Mesenchymal stem cell (in vitro differentiated cells and primary cell): Measurements from ENCODE around the gene PCED1B.

Experiments
- DNase-seq: peaks from one replicate; pipeline ENCODE4 v3.0.0-alpha.2; 2013
- H2AFZ ChIP-seq: one replicate; pipeline ENCODE4 v1.6.1; 2013; ENCODE audit warnings: low read depth, mild to moderate bottlenecking, control low read depth, inconsistent platforms, low read length, moderate library complexity
- H2AK5ac ChIP-seq: 2 replicates; pipeline ENCODE4 v1.6.1; 2013; ENCODE audit warnings: low read length, moderate library complexity, mild to moderate bottlenecking, inconsistent platforms; ENCODE audit not compliant: severe bottlenecking
- H2BK120ac ChIP-seq: one replicate; pipeline ENCODE4 v1.6.1; 2013; ENCODE audit warnings: low read depth, mild to moderate bottlenecking, inconsistent platforms, low read length, moderate library complexity
- H2BK12ac ChIP-seq, 2 experiments: one replicate each; pipeline ENCODE4 v1.6.1; 2013; ENCODE audit warnings: inconsistent platforms in 2 of 2, low read length in 2 of 2, mild to moderate bottlenecking in 2 of 2, moderate library complexity in 2 of 2, control low read depth in 1 of 2
- H2BK15ac ChIP-seq: one replicate; pipeline ENCODE4 v1.6.1; 2013; ENCODE audit warnings: mild to moderate bottlenecking, low read depth, inconsistent platforms; ENCODE audit not compliant: poor library complexity, severe bottlenecking
- H2BK5ac ChIP-seq: 2 replicates; pipeline ENCODE4 v1.6.1; 2013; ENCODE audit warnings: low read depth, mild to moderate bottlenecking, low read length, control low read depth, inconsistent platforms; ENCODE audit not compliant: poor library complexity, severe bottlenecking
- H3K14ac ChIP-seq, 2 experiments: one replicate each; pipeline ENCODE4 v1.6.1; 2013; ENCODE audit warnings: inconsistent platforms in 2 of 2, low read length in 2 of 2, control low read depth in 1 of 2, mild to moderate bottlenecking in 1 of 2, moderate library complexity in 1 of 2
- H3K18ac ChIP-seq, 2 experiments: one replicate each; pipeline ENCODE4 v1.6.1; 2013; ENCODE audit warnings: inconsistent platforms in 2 of 2, low read length in 2 of 2, control low read depth in 1 of 2, low read depth in 1 of 2, mild to moderate bottlenecking in 1 of 2
- H3K23ac ChIP-seq, 2 experiments: one replicate each; pipeline ENCODE4 v1.6.1; 2013; ENCODE audit warnings: inconsistent platforms in 2 of 2, low read length in 2 of 2, mild to moderate bottlenecking in 2 of 2, moderate library complexity in 2 of 2, control low read depth in 1 of 2
- H3K27ac ChIP-seq: 2 replicates; pipeline ENCODE4 v1.5.1; 2013; ENCODE audit warnings: mild to moderate bottlenecking, moderate library complexity, low read length, control low read depth, inconsistent platforms; ENCODE audit not compliant: poor library complexity, severe bottlenecking
- H3K27me3 ChIP-seq, 2 experiments: 2 replicates each; pipeline versions ENCODE4 v1.6.1 to v1.7.0; 2013; ENCODE audit warnings: low read length in 2 of 2, mild to moderate bottlenecking in 2 of 2, moderate library complexity in 2 of 2, control low read depth in 1 of 2, inconsistent platforms in 1 of 2; ENCODE audit not compliant: control insufficient read depth in 1 of 2, insufficient read depth in 1 of 2
- H3K36me3 ChIP-seq, 2 experiments: 2 replicates each; pipeline versions ENCODE4 v1.6.1 to v1.7.0; 2013; ENCODE audit warnings: low read length in 2 of 2, control low read depth in 1 of 2, inconsistent platforms in 1 of 2, low read depth in 1 of 2, mild to moderate bottlenecking in 1 of 2; ENCODE audit not compliant: insufficient read depth in 2 of 2, control insufficient read depth in 1 of 2
- H3K4ac ChIP-seq, 2 experiments: one replicate each; pipeline ENCODE4 v1.6.1; 2013; ENCODE audit warnings: inconsistent platforms in 2 of 2, low read length in 2 of 2, mild to moderate bottlenecking in 2 of 2, moderate library complexity in 2 of 2, control low read depth in 1 of 2, low read depth in 1 of 2
- H3K4me1 ChIP-seq: 2 replicates; pipeline ENCODE4 v1.6.1; 2013; ENCODE audit warnings: low read depth, low read length, control low read depth; ENCODE audit not compliant: control insufficient read depth, insufficient read depth
- H3K4me2 ChIP-seq: 2 replicates; pipeline ENCODE4 v1.6.1; 2013; ENCODE audit warnings: low read length, mild to moderate bottlenecking, inconsistent platforms; ENCODE audit not compliant: poor library complexity, severe bottlenecking
- H3K4me3 ChIP-seq, 2 experiments: 2 replicates each; pipeline versions ENCODE4 v1.5.1 to v1.7.0; 2013; ENCODE audit warnings: low read length in 2 of 2, mild to moderate bottlenecking in 2 of 2, control low read depth in 1 of 2, low read depth in 1 of 2; ENCODE audit not compliant: insufficient read depth in 1 of 2
- H3K79me1 ChIP-seq: replicated peaks from 2 replicates; pipeline ENCODE4 v1.6.1; 2013; ENCODE audit warnings: mild to moderate bottlenecking, control low read depth, low read length, inconsistent platforms; ENCODE audit not compliant: poor library complexity, severe bottlenecking
- H3K9ac ChIP-seq: 2 replicates; pipeline ENCODE4 v1.7.0; 2013; ENCODE audit warnings: mild to moderate bottlenecking, low read length, moderate library complexity
- H3K9me3 ChIP-seq: 2 replicates; pipeline ENCODE4 v1.7.0; 2013; ENCODE audit warnings: mild to moderate bottlenecking, low read length; ENCODE audit not compliant: control insufficient read depth
- H4K8ac ChIP-seq: one replicate; pipeline ENCODE4 v1.6.1; 2013; ENCODE audit warnings: inconsistent platforms, mild to moderate bottlenecking, low read length, moderate library complexity
- H4K91ac ChIP-seq: one replicate; pipeline ENCODE4 v1.6.1; 2013; ENCODE audit warnings: mild to moderate bottlenecking, low read length, inconsistent platforms
- WGBS: methylation state at CpG from one replicate; pipeline ENCODE4 v1.1.7; 2013; ENCODE audit warnings: mixed read lengths; 5-methylcytosine and 5-hydroxymethylcytosine counted together

PCED1B gene

DNA sequence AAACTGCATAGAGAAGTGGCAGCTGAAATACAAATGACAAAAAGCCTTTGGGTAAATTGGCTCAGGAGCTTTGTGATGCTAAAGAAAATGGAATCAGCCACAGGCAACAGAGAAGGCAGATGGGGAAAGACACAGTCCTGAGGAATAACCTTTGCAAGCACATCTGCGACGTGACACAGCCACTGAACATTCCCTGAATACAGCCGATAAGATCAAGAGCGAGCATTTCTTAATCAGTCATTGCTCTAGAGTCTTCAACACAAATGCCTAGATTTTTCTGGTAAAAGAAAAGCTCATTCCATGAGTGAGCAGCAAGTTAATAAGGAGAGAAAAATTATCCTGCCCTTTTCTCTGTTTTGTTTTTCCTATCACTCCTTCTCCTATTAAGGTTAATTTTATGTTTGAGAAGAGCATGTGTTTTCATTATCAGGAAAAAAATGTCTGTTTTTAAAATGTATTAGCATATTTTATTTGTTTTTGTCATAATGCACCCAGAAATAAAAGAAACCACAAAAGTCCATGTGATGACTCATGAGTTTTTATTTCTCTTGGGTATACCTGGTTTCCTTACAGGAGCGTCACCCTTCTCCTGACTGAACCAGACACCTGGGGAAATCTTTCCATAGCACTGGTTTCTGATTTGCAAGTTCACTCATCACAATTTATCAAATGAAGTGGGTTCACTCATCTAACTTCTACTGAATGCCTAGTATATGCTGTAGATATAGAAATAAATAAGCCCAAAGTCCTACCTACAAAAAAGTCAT, 45.4 kb upstream of the PCED1B start:
- H3K18ac ChIP-seq, result no peak overlapping the region
- no peaks in the 10 kb centered on the region for H3K27me3 ChIP-seq
- H3K9me3 ChIP-seq, result no peaks in the 10 kb centered on the region
- peak overlapping the region; percentile 47 for H3K27ac ChIP-seq
- H3K4me1 ChIP-seq, result peaks cover 5% of the 10 kb centered on the region
- H3K4me3 ChIP-seq, result no peak overlapping the region
- no peak overlapping the region for H2BK120ac ChIP-seq
- H2AFZ ChIP-seq, result no peak overlapping the region
- no peak overlapping the region for H4K91ac ChIP-seq
- no peak overlapping the region for H3K23ac ChIP-seq
- H3K4ac ChIP-seq, result no peak overlapping the region
- 87% methylated on average over 5 of the region's 5 CpGs for WGBS
- H2AK5ac ChIP-seq, result peak overlapping the region; percentile 80
- H2BK15ac ChIP-seq, result no peak overlapping the region
- H3K79me1 ChIP-seq, result peaks cover 3% of the 10 kb centered on the region
- H2BK5ac ChIP-seq, result no peak overlapping the region
- no peak overlapping the region for H2BK12ac ChIP-seq
- no peak for DNase-seq
- no peaks in the 10 kb centered on the region for H3K36me3 ChIP-seq
- no peak overlapping the region for H3K14ac ChIP-seq
- no peak overlapping the region for H3K9ac ChIP-seq
- no peak overlapping the region for H3K4me2 ChIP-seq
- no peak overlapping the region for H4K8ac ChIP-seq

DNA sequence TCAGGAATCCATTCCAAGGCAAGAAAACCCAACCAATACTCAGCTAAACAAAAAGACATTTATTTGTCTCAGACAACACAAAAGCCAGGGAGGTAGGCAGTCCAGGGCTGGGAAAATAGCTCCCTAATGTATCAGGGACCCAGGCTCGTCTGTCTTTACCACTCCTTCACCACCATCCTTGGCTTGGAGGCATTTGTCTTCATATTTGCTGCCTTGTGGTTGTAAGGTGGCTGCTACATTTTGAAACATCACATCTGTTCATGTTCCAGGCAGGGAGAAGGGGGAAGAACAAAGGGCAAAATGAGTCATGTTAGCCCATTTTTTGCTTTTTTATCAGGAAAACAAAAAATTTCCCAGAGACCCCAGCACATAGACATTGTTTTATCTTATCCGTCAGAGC, 44.8 kb upstream of the PCED1B start:
- H3K9ac ChIP-seq, result no peak overlapping the region
- H3K4me2 ChIP-seq, result no peak overlapping the region
- peak overlapping the region; percentile 86 for H2AK5ac ChIP-seq
- H3K18ac ChIP-seq, result no peak overlapping the region
- H3K23ac ChIP-seq, result no peak overlapping the region
- H2BK12ac ChIP-seq, result peak overlapping the region in 1 of 2 experiments; percentile 10
- no peak overlapping the region for H3K4me3 ChIP-seq
- no peak for DNase-seq
- H2BK15ac ChIP-seq, result no peak overlapping the region
- no peak overlapping the region for H2AFZ ChIP-seq
- peaks cover 3% of the 10 kb centered on the region for H3K79me1 ChIP-seq
- H3K9me3 ChIP-seq, result no peaks in the 10 kb centered on the region
- peaks cover 5% of the 10 kb centered on the region for H3K4me1 ChIP-seq
- H3K27ac ChIP-seq, result peak overlapping the region; percentile 3
- no peak overlapping the region for H3K4ac ChIP-seq
- no peaks in the 10 kb centered on the region for H3K36me3 ChIP-seq
- no peak overlapping the region for H4K8ac ChIP-seq
- 65% methylated on average over 2 of the region's 2 CpGs for WGBS
- H4K91ac ChIP-seq, result no peak overlapping the region
- H2BK5ac ChIP-seq, result no peak overlapping the region
- H2BK120ac ChIP-seq, result no peak overlapping the region
- no peak overlapping the region for H3K14ac ChIP-seq
- no peaks in the 10 kb centered on the region for H3K27me3 ChIP-seq

DNA sequence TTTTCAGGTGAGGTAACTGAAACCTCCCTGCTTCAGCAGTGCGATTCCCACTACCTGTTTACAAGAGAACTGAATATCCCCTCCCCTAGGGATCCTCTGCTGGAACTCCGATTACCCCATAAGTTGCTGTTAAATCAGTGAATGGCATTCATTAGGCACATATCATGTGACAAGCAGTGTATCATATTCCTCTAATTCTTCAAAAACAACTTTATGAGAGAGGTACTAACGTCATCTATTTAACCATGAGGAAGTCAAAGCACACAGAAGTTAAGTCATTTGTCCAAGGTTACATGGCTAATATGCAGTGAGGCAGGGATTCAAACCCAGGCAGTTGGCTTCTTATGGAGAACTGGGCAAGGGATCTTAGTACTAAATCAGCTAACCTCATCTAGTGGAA, 43.9 kb upstream of the PCED1B start:
- Histone ChIP-seq H3K27ac (no peak overlapping the region), H2AFZ (no peak overlapping the region), H3K4ac (no peak overlapping the region), H3K23ac (no peak overlapping the region), H3K4me2 (no peak overlapping the region), H3K14ac (no peak overlapping the region), H4K91ac (no peak overlapping the region), H3K36me3 (no peaks in the 10 kb centered on the region), H3K27me3 (no peaks in the 10 kb centered on the region), H3K9ac (no peak overlapping the region), H2AK5ac (peak overlapping the region; percentile 78), H3K9me3 (no peaks in the 10 kb centered on the region), H3K18ac (no peak overlapping the region), H2BK15ac (no peak overlapping the region), H3K4me1 (peaks cover 5% of the 10 kb centered on the region), H2BK120ac (no peak overlapping the region), H2BK12ac (no peak overlapping the region), H4K8ac (no peak overlapping the region), H3K4me3 (no peak overlapping the region), H2BK5ac (no peak overlapping the region), H3K79me1 (peaks cover 3% of the 10 kb centered on the region)
- DNase-seq, result no peak
- 100% methylated on average over 2 of the region's 3 CpGs for WGBS

DNA sequence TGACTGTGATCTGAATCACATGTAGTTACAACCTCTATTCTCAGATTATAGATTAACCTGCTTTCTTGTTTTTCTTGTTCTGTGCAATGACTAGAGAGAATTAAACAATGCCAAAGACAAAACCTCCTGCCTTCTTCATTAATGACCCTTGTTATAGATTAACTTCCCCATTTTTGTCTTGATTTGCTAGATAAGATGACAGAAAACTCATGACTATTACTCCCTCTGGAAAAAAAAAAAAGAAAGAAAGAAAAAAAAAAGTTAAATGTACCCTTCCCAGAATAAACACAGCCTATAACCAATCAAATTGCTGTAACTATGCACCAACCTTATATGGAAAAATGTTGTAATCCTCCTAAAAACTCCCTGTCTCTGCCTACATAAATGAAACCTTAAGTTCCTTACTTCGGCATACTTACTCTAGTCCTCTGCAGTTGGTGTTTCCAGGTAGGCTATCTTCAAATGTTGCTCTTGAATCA, 41.1 kb upstream of the PCED1B start:
- Histone ChIP-seq H4K8ac (no peak overlapping the region), H3K9me3 (no peaks in the 10 kb centered on the region), H3K4me1 (peaks cover 3% of the 10 kb centered on the region), H4K91ac (no peak overlapping the region), H3K18ac (no peak overlapping the region), H2BK15ac (no peak overlapping the region), H3K4me3 (no peak overlapping the region), H3K27ac (peak overlapping the region; percentile 92), H2AK5ac (no peak overlapping the region), H3K14ac (no peak overlapping the region), H3K79me1 (peaks cover 3% of the 10 kb centered on the region), H2BK12ac (no peak overlapping the region), H2AFZ (no peak overlapping the region), H3K23ac (no peak overlapping the region), H3K4ac (no peak overlapping the region), H3K4me2 (no peak overlapping the region), H2BK5ac (no peak overlapping the region), H3K36me3 (no peaks in the 10 kb centered on the region), H2BK120ac (no peak overlapping the region), H3K27me3 (no peaks in the 10 kb centered on the region), H3K9ac (no peak overlapping the region)
- no CpG with 5 or more reads among the region's 1 CpG for WGBS
- DNase-seq, result peak; percentile 51
